Coronary artery (tissue), 2 donors: ENCODE data around the gene TTR.

ENCODE experiments used
- DNase-seq: peaks from one replicate; pipeline ENCODE4 v3.0.0-alpha.2; 2017; ENCODE audit warnings: low spot score
- H3K27ac ChIP-seq, 2 donors: fragments of 200-600 bp; sonication (generic); one replicate each; pipeline ENCODE4 v1.5.1; 2016 to 2019
- H3K4me3 ChIP-seq: fragments of 200-600 bp; sonication (generic); 2 replicates; pipeline ENCODE4 v1.5.1; 2016; ENCODE audit warnings: mild to moderate bottlenecking, moderate library complexity
- CTCF ChIP-seq: fragments of 200-600 bp; sonication (generic); IDR thresholded peaks from one replicate; pipeline ENCODE4 v1.5.1; 2019; ENCODE audit warnings: antibody characterized with exemption

The TTR gene

GRCh38 chr18:31630549-31630948, 38.9 kb downstream of the TTR start:
- no peak overlapping the region for H3K27ac ChIP-seq
- no peak overlapping the region for H3K4me3 ChIP-seq
- DNase-seq, result no peak
- no peak for TF ChIP-seq CTCF

- no peak overlapping the region for H3K27ac ChIP-seq
- TF ChIP-seq CTCF, result no peak
- no peak overlapping the region for H3K4me3 ChIP-seq
- DNase-seq, result no peak
Measured at GRCh38 chr18:31631526-31631925, 39.8 kb downstream of the TTR start.

DNA sequence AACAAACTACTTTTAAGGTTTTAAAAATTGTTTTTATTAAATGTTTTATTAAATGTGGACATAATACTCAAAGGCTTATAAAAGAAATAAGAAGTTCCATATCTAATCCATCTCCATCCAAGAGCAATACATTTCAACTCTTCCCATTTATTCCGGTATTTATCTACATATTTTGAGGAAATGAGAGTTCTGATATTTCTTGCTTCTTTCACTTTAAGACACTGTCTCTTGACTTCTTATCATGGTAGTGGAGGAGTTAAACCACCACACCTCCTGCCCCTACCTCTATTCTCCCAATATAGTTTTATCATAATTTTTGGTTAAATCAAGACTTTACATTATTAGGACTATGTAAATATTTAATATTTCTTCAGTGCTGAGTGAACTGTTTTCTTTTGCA, 40.7 kb downstream of the TTR start:
- Histone ChIP-seq H3K27ac (no peak overlapping the region), H3K4me3 (no peak overlapping the region)
- no peak for TF ChIP-seq CTCF
- DNase-seq, result no peak

- Histone ChIP-seq H3K27ac (no peak overlapping the region), H3K4me3 (no peak overlapping the region)
- DNase-seq, result no peak
- TF ChIP-seq CTCF, result no peak
Measured at GRCh38 chr18:31633392-31634330, 42.0 kb downstream of the TTR start.

DNA sequence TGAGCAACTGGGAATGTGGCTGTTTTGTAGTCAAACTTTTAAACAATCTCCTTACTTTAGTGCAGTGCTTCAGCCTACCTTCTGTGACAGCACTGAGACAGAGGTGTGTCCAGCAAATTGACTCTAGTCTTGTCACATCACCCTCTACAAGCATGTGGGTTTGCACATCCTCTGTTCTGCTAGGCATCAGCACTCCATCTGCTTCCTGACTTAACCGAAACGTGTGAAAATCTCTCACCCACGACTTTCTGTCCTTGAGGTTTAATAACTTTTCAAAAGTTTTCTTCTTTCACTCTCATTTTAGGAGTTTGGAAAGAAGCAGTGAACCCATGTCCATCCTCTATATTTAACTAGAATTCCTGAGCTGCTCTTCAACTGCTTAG, 42.6 kb downstream of the TTR start:
- H3K4me3 ChIP-seq, result no peak overlapping the region
- no peak overlapping the region for H3K27ac ChIP-seq
- no peak for TF ChIP-seq CTCF

DNA sequence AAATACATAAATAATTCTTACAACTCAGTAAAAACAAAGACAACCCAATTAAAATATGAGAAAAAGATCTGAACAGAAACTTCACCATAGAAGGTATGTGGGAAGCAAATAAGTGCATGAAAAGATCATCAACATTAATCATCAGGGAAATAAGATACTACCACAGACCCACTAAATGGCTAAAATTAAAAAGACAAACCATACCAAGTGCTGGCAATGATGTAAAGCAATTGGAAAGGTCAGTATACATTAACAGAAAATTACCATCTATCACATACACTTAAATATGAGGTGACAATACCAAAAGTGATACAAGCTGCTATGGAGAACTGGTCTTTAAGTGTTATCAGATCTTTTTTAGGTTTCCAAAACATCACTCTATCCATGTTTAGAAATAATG, 44.7 kb downstream of the TTR start:
- Histone ChIP-seq H3K4me3 (no peak overlapping the region), H3K27ac (no peak overlapping the region)
- DNase-seq, result no peak
- TF ChIP-seq CTCF, result no peak

More for the DNA sequence above, 42.6 kb downstream of the TTR start:
- no peak for DNase-seq

- Histone ChIP-seq H3K4me3 (no peak overlapping the region), H3K27ac (no peak overlapping the region)
- no peak for DNase-seq
- no peak for TF ChIP-seq CTCF
Measured at GRCh38 chr18:31637445-31637844, 45.8 kb downstream of the TTR start.
